ENCODE results near the gene NDUFV2.

NDUFV2 gene

GRCh38 chr18:9172506-9173127 lies 70.1 kb downstream of the NDUFV2 start:
- H3K27me3 ChIP-seq (replicated peaks): no peaks in the 10 kb centered on the region
- no peaks in the 10 kb centered on the region for H3K36me3 ChIP-seq (replicated peaks)
- DNase-seq: no peak
- no peak overlapping the region for H3K4me3 ChIP-seq (ENCODE audit: low read depth, low read length)
- no peak overlapping the region for H3K27ac ChIP-seq
- no peak for TF ChIP-seq CTCF (IDR thresholded peaks at IDR 0.05; ENCODE audit: low read depth, low read length, missing control alignments)
- in situ Hi-C loops (cut with HindIII; ENCODE audit: low pct_ligation_motif_present, low sequenced_read_pairs): no loop called here

- no peak for TF ChIP-seq CTCF (IDR thresholded peaks at IDR 0.05; ENCODE audit: low read depth, low read length, missing control alignments)
- no peaks in the 10 kb centered on the region for H3K36me3 ChIP-seq (replicated peaks)
- no peak for DNase-seq
- no peak overlapping the region for H3K4me3 ChIP-seq (ENCODE audit: low read depth, low read length)
- no peaks in the 10 kb centered on the region for H3K27me3 ChIP-seq (replicated peaks)
- in situ Hi-C loops (cut with HindIII; ENCODE audit: low pct_ligation_motif_present, low sequenced_read_pairs): no loop called here
- H3K27ac ChIP-seq: no peak overlapping the region
Observed at GRCh38 chr18:9173770-9174233, 71.3 kb downstream of the NDUFV2 start.

GRCh38 chr18:9174302-9174701 lies 71.8 kb downstream of the NDUFV2 start:
- H3K4me3 ChIP-seq (ENCODE audit: low read depth, low read length): no peak overlapping the region
- H3K27ac ChIP-seq: no peak overlapping the region
- no peaks in the 10 kb centered on the region for H3K27me3 ChIP-seq (replicated peaks)
- in situ Hi-C loops (cut with HindIII; ENCODE audit: low pct_ligation_motif_present, low sequenced_read_pairs): no loop called here
- H3K36me3 ChIP-seq (replicated peaks): no peaks in the 10 kb centered on the region
- no peak for DNase-seq
- TF ChIP-seq CTCF (IDR thresholded peaks at IDR 0.05; ENCODE audit: low read depth, low read length, missing control alignments): no peak

- no peak overlapping the region for H3K27ac ChIP-seq
Observed at GRCh38 chr18:9175115-9175514, 72.6 kb downstream of the NDUFV2 start.

GRCh38 chr18:9177031-9177430 lies 74.5 kb downstream of the NDUFV2 start:
- DNase-seq: no peak
- Histone ChIP-seq H3K4me3 (ENCODE audit: low read depth, low read length) (no peak overlapping the region), H3K36me3 (replicated peaks) (no peaks in the 10 kb centered on the region), H3K27me3 (replicated peaks) (no peaks in the 10 kb centered on the region), H3K27ac (no peak overlapping the region)
- in situ Hi-C loops (cut with HindIII; ENCODE audit: low pct_ligation_motif_present, low sequenced_read_pairs): no loop called here
- no peak for TF ChIP-seq CTCF (IDR thresholded peaks at IDR 0.05; ENCODE audit: low read depth, low read length, missing control alignments)

More at GRCh38 chr18:9175115-9175514, 72.6 kb downstream of the NDUFV2 start:
- in situ Hi-C loops (cut with HindIII; ENCODE audit: low pct_ligation_motif_present, low sequenced_read_pairs): no loop called here
- no peak for TF ChIP-seq CTCF (IDR thresholded peaks at IDR 0.05; ENCODE audit: low read depth, low read length, missing control alignments)
- Histone ChIP-seq H3K27me3 (replicated peaks) (no peaks in the 10 kb centered on the region), H3K36me3 (replicated peaks) (no peaks in the 10 kb centered on the region), H3K4me3 (ENCODE audit: low read depth, low read length) (no peak overlapping the region)
- no peak for DNase-seq

- Histone ChIP-seq H3K27me3 (replicated peaks) (no peaks in the 10 kb centered on the region), H3K36me3 (replicated peaks) (no peaks in the 10 kb centered on the region), H3K4me3 (ENCODE audit: low read depth, low read length) (no peak overlapping the region), H3K27ac (no peak overlapping the region)
- TF ChIP-seq CTCF (IDR thresholded peaks at IDR 0.05; ENCODE audit: low read depth, low read length, missing control alignments): no peak
- no peak for DNase-seq
- in situ Hi-C loops (cut with HindIII; ENCODE audit: low pct_ligation_motif_present, low sequenced_read_pairs): no loop called here
Observed at GRCh38 chr18:9177466-9177865, 75.0 kb downstream of the NDUFV2 start.

All from brain microvascular endothelial cell (primary cell).